NCI-H187 treated with DMSO at 0.1 percent for 48 hours (cell line): Measurements from ENCODE around the gene GRK7.
"Not testable (repeated sequence)": the region's sequence is repeated elsewhere in the genome, so short reads cannot be mapped to it uniquely, and the experiment has no call there.

Experiments
- DNase-seq: peaks from one replicate; lab custom pipeline; 2025; lab: John Stamatoyannopoulos, UW

The GRK7 gene

GRCh38 chr3:141796081-141796888, 33.1 kb downstream of the GRK7 start:
- DNase-seq = no peak

- DNase-seq = no peak
Observed at GRCh38 chr3:141796889-141797781, 33.9 kb downstream of the GRK7 start.

- DNase-seq = no peak
Observed at GRCh38 chr3:141797819-141798447, 34.7 kb downstream of the GRK7 start.

GRCh38 chr3:141798448-141798845, 35.2 kb downstream of the GRK7 start:
- no peak for DNase-seq

GRCh38 chr3:141802316-141803077, 39.3 kb downstream of the GRK7 start:
- DNase-seq = no peak

GRCh38 chr3:141803538-141803937, 40.3 kb downstream of the GRK7 start:
- not testable (repeated sequence) for DNase-seq

- no peak for DNase-seq
Observed at GRCh38 chr3:141804447-141804777, 41.2 kb downstream of the GRK7 start.

- no peak for DNase-seq
Observed at GRCh38 chr3:141804778-141805639, 41.8 kb downstream of the GRK7 start.

- DNase-seq = no peak
Observed at GRCh38 chr3:141807277-141808033, 44.2 kb downstream of the GRK7 start.

- no peak for DNase-seq
Observed at GRCh38 chr3:141808586-141808985, 45.4 kb downstream of the GRK7 start.

- DNase-seq = no peak
Observed at GRCh38 chr3:141810161-141810560, 47.0 kb downstream of the GRK7 start.

GRCh38 chr3:141811348-141811747, 48.1 kb downstream of the GRK7 start:
- no peak for DNase-seq

- no peak for DNase-seq
Observed at GRCh38 chr3:141812084-141812483, 48.9 kb downstream of the GRK7 start.

- no peak for DNase-seq
Observed at GRCh38 chr3:141812586-141812985, 49.4 kb downstream of the GRK7 start.
